Spleen (tissue), 7 donors: ENCODE measurements around the gene TFPI.

Experiments used
- POLR2A ChIP-seq, 3 donors: fragments of 450-650 bp; IDR thresholded peaks; one replicate each; pipeline ENCODE4 v1.5.1; 2017; ENCODE audit warnings: antibody characterized with exemption in 3 of 3, mild to moderate bottlenecking in 1 of 3
- POLR2AphosphoS5 ChIP-seq, 3 donors: sonication (generic); formaldehyde crosslinking; IDR thresholded peaks; one replicate each; pipeline ENCODE4 v1.5.1; 2017; ENCODE audit warnings: antibody characterized with exemption in 3 of 3
- TF ChIP-seq, protein P1 (sequence below), 11 experiments: fragments of 200-600 bp in 7 of 11; fragments of 450-650 bp in 4 of 11; sonication (generic) in 4 of 11; IDR thresholded peaks in 8 of 11; conservative IDR thresholded peaks in 3 of 11; 1 replicate in 7 of 11; 2 replicates in 4 of 11; pipeline versions ENCODE4 v1.4.0 to v1.8.0; 2016 to 2021; ENCODE audit warnings: antibody characterized with exemption in 11 of 11, inconsistent platforms in 4 of 11, mild to moderate bottlenecking in 1 of 11
- donor health status: DM: no; HTN: no; CAD: no; lungs with moderate emphysema.
- donor health status: DM: no; HTN: no; CAD: no.
- donor health status: DM: no; HTN: no; CAD: no.

DNA sequence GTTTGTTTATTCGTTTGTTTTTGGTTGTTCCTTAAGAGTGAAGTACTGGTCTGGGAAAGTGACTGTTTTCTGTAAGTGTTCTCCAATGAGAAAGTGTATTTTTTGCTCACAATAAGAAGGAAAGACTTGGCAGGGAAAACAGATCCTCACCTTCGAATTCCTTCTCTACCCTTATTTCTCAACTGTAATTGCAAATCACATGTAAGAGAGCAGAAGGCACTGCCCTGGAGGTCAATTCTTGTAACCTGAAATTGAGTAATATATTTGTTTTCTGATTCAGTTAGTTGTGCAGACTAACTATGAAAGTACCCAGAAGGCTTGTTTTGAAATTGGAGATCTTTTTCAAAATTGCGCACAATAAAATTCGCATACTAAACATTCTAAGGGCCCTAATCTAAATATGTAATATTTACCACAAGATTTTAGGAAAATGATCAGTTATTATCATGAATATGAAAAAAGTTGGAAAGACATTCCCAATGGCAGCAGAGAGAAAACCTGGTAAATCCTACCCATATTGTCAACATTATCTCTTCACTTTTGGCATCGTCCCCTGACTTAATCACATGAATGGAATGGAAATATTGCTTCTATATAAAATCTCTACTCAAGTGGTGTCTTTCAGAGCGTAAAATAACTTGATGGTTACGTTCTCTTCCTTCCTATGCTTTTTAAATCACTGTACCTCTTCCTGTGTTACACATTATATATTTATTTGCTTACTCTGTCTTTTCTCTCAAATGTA is 24.1 kb downstream of the TFPI start:
- no peak for TF ChIP-seq POLR2AphosphoS5 (IDR thresholded peaks at IDR 0.05)
- TF ChIP-seq, protein P1, sequence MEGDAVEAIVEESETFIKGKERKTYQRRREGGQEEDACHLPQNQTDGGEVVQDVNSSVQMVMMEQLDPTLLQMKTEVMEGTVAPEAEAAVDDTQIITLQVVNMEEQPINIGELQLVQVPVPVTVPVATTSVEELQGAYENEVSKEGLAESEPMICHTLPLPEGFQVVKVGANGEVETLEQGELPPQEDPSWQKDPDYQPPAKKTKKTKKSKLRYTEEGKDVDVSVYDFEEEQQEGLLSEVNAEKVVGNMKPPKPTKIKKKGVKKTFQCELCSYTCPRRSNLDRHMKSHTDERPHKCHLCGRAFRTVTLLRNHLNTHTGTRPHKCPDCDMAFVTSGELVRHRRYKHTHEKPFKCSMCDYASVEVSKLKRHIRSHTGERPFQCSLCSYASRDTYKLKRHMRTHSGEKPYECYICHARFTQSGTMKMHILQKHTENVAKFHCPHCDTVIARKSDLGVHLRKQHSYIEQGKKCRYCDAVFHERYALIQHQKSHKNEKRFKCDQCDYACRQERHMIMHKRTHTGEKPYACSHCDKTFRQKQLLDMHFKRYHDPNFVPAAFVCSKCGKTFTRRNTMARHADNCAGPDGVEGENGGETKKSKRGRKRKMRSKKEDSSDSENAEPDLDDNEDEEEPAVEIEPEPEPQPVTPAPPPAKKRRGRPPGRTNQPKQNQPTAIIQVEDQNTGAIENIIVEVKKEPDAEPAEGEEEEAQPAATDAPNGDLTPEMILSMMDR (IDR thresholded peaks at IDR 0.05 in 8 of 11, conservative IDR thresholded peaks at IDR 0.05 in 3 of 11) = no peak
- TF ChIP-seq POLR2A (IDR thresholded peaks at IDR 0.05) = no peak
